Muscle layer of colon (tissue), 2 donors: ENCODE results near the gene ADSS1.

Source experiments
- H3K27ac ChIP-seq: one replicate; pipeline ENCODE4 v1.7.0; 2013; ENCODE audit warnings: low read depth, mild to moderate bottlenecking, low read length, moderate library complexity
- H3K27me3 ChIP-seq, 2 donors: one replicate each; pipeline ENCODE4 v1.7.0; 2013; ENCODE audit warnings: low read length in 2 of 2, mild to moderate bottlenecking in 2 of 2; ENCODE audit not compliant: insufficient read depth in 2 of 2, control insufficient read depth in 1 of 2
- H3K36me3 ChIP-seq: one replicate; pipeline ENCODE4 v1.7.0; 2013; ENCODE audit warnings: mild to moderate bottlenecking, low read length; ENCODE audit not compliant: insufficient read depth
- H3K4me1 ChIP-seq: one replicate; pipeline ENCODE4 v1.7.0; 2013; ENCODE audit warnings: mild to moderate bottlenecking, low read length; ENCODE audit not compliant: insufficient read depth
- H3K4me3 ChIP-seq, 2 donors: one replicate each; pipeline ENCODE4 v1.7.0; 2013; ENCODE audit warnings: low read length in 2 of 2, low read depth in 1 of 2, mild to moderate bottlenecking in 1 of 2, moderate library complexity in 1 of 2
- H3K9ac ChIP-seq: one replicate; pipeline ENCODE4 v1.7.0; 2013; ENCODE audit warnings: low read length
- H3K9me3 ChIP-seq: one replicate; pipeline ENCODE4 v1.7.0; 2013; ENCODE audit warnings: mild to moderate bottlenecking, low read length
- donor health status: abdominal sarcoma.
- donor health status: Adenocarcinoma of cecum.

ADSS1 gene

DNA sequence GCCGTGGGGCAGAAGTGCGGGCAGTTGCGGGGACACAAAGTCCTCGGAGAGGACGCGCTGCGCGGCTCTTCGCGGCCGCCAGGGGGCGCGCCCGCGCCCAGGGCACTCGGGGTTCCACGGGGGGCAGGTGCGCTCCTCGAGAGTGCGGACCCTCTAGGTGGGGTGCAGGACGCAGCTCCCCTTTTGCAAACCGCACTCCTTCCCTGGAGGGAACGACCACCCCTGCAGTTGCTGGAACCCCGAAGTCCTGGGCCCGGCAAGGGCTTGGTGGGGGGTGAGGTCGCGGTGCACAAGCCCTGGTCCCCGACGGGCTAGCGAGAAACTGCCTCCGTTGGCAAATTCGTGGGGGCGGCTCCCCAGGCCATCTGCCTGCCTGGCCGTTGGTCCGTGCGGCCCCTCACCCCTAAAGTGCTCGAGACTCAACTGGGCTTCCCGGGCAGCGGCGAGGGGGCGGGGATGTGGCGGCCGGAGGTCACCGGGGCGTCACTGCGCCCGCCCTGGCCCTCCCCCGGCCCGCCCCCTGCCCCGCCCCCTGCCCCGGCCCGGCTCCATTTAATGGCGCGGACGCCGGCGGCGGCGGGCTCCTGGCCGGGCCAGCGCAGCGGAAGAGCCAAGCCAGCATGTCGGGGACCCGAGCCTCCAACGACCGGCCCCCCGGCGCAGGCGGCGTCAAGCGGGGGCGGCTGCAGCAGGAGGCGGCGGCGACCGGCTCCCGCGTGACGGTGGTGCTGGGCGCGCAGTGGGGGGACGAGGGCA, at the start of gene ADSS1:
Gene ADSS1 (plus strand): TSS at position 579 of the 756 bp plus-strand sequence. CDS start 42 bp downstream, at position 621.
- H3K9me3 ChIP-seq, result no peaks in the 10 kb centered on the region
- peaks cover 22% of the 10 kb centered on the region for H3K4me1 ChIP-seq
- H3K27me3 ChIP-seq, result peaks cover 11 to 26% of the 10 kb centered on the region in 2 donors
- H3K4me3 ChIP-seq, result peak within 1 kb of the TSS; percentile 58 to 62
- H3K27ac ChIP-seq, result no peak within 1 kb of the TSS
- peaks cover 5% of the 10 kb centered on the region for H3K36me3 ChIP-seq
- no peak within 1 kb of the TSS for H3K9ac ChIP-seq

DNA sequence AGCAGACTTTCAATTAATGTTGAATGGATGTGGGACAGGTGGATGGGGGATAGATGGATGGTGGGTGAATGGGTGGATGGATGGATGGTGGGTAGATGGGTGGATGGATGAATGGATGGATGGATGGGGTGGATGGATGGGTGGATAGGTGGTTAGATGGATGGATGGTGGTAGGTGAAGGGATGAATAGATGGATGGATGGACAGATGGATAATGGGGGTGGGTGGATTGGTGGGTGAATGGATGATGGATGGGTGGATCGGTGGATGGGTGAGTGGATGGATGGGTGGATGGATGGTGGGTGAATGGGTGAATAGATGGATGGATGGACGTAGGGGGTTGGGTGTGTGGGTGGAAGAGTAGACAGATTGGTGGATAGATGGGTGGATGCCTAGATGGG, 48.6 kb upstream of the ADSS1 start:
- no peaks in the 10 kb centered on the region for H3K9me3 ChIP-seq
- no peaks in the 10 kb centered on the region for H3K27me3 ChIP-seq
- H3K36me3 ChIP-seq, result no peaks in the 10 kb centered on the region
- H3K9ac ChIP-seq, result no peak overlapping the region
- peaks cover 24% of the 10 kb centered on the region for H3K4me1 ChIP-seq
- H3K4me3 ChIP-seq, result no peak overlapping the region
- H3K27ac ChIP-seq, result no peak overlapping the region

DNA sequence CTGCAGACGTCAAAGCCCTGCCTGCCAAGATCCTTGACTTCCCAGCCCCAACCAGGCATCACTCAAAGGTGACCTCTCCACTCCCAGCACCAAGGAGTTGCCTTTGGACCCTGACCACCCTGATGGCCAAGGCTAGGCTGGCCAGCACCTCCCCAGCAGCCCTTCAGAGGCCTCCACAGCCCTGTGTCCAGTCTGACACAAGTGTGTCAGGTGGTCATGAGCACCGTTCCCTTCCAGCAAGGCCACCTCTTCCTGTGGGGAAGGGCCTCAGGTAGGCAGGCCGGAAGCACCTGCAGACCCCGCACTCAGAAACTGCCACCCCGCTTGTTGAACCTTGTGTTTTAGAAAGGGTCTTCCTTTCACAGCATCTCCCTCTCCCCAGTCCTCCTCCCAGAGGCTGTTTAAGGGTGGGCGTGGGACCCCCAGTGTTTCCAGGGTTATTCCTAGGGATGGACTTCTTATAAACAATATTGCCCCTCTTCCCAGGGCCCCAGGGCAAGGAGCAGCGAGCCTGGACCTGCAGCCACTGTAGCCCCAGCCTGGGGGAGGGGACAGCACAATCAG, 47.8 kb upstream of the ADSS1 start:
- H3K27me3 ChIP-seq, result no peaks in the 10 kb centered on the region
- H3K9ac ChIP-seq, result no peak overlapping the region
- no peaks in the 10 kb centered on the region for H3K9me3 ChIP-seq
- no peak overlapping the region for H3K27ac ChIP-seq
- H3K36me3 ChIP-seq, result no peaks in the 10 kb centered on the region
- H3K4me1 ChIP-seq, result peaks cover 32% of the 10 kb centered on the region
- H3K4me3 ChIP-seq, result no peak overlapping the region

DNA sequence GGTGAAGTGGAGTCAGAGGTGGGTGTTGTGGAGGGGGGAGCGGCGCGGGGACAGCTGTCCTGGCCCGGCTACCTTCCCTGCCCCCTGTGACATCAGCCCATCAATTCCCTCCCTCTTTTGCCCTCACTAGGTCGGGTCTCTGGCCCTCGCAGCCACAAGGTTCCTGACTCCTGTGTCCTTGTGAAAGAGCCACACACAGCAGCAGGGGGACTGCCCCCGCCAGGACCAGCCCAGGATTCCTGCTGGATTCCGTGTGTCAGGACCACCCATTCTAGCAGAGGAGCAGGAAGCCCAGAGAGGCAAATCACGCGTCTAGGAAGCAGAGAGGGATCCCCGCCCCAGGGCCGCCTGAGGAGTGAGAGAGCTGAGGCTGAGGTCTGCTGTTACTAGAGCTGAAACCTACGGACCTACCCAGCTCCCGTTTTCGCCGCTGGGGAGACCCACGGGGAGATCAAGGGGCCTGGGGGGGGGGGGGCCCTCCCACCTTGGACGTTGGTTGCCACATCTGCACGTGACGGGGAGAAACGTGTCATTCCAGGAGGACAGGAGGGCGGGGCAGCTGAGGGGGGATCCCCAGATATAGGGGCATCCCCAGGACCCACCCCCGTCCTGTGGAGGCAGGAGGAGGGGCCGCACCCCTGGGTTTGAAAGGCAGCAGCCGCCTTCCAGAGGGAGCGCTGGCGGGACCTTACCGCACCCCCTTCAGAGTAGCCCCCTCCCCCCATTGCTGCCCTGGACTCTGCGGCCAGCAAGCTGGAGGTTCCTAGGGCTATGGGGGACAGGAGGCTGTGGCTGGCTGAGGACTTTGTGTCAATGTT, 47.1 kb upstream of the ADSS1 start:
- Histone ChIP-seq H3K4me3 (peak overlapping the region; percentile 40 to 62), H3K27me3 (no peaks in the 10 kb centered on the region), H3K4me1 (peaks cover 38% of the 10 kb centered on the region), H3K9ac (peak overlapping the region; percentile 53), H3K9me3 (no peaks in the 10 kb centered on the region), H3K27ac (peak overlapping the region; percentile 67), H3K36me3 (no peaks in the 10 kb centered on the region)

DNA sequence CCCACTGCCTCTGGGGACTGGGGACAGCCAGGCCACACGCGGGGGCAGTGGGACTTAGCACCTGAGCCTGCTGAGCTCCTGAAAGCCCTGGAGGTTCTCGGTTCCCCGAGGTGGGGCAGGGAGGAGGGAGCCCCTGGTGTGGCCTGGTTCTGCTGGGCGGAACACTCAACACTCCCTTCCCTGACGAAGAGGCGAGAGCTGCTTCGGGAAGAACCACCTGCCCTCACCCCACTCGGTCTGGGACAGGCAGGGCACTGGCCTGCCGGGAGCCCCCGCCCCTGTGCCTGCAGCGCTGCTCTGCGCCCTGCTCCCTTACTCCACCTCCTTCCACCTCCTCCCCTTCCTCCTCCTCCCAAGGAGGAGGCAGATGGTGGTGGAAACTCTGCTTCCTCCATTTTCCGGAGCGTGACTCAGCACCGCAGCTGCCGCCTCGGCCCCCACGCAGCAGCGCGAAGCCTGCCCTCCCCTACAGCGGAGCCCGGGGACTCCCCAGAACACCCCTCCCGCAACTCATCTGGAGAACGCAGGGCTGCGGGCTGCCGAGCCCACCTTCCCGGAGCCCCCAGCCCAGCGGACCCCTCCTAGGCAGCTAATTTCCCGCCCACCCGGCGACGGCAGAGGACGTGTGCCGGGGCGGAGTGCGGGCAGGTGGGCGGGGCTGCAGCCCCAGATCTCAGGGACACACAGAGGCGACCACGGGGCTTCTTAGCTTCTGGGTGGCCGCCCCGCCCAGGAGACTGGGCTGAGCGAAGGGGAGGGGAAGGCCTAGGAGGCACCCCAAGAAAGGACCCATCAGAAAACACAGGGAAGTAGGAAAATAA, 46.3 kb upstream of the ADSS1 start:
- Histone ChIP-seq H3K4me1 (peaks cover 47% of the 10 kb centered on the region), H3K27ac (peak overlapping the region; percentile 67)

DNA sequence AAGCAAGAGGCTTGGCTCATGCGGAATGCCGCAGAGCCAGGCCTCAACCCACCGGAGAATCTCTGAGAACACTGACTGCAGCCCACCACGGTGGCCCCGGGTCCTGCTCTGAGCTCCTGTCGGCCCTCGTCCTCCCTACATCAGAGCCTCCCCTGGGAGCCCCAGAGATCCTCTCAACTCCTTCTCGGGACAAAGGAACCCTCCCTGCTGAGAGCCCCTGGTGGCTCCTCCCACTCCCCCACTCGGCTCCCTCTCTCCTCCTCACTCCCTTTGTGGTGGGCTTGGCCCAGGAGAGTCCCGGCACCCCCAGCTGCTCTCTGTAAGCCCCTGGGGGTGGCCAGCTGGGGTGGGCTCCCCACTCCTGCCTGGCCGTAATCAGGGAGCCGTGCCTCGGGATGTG, 45.7 kb upstream of the ADSS1 start:
- H3K9me3 ChIP-seq, result no peaks in the 10 kb centered on the region
- peak overlapping the region; percentile 67 for H3K27ac ChIP-seq
- peaks cover 47% of the 10 kb centered on the region for H3K4me1 ChIP-seq
- H3K4me3 ChIP-seq, result peak overlapping the region; percentile 40 to 62
- no peaks in the 10 kb centered on the region for H3K36me3 ChIP-seq
- no peaks in the 10 kb centered on the region for H3K27me3 ChIP-seq
- H3K9ac ChIP-seq, result peak overlapping the region; percentile 53

More for the DNA sequence above, 46.3 kb upstream of the ADSS1 start:
- Histone ChIP-seq H3K9ac (peak overlapping the region; percentile 53), H3K27me3 (no peaks in the 10 kb centered on the region), H3K4me3 (peak overlapping the region; percentile 40 to 62), H3K9me3 (no peaks in the 10 kb centered on the region), H3K36me3 (no peaks in the 10 kb centered on the region)

DNA sequence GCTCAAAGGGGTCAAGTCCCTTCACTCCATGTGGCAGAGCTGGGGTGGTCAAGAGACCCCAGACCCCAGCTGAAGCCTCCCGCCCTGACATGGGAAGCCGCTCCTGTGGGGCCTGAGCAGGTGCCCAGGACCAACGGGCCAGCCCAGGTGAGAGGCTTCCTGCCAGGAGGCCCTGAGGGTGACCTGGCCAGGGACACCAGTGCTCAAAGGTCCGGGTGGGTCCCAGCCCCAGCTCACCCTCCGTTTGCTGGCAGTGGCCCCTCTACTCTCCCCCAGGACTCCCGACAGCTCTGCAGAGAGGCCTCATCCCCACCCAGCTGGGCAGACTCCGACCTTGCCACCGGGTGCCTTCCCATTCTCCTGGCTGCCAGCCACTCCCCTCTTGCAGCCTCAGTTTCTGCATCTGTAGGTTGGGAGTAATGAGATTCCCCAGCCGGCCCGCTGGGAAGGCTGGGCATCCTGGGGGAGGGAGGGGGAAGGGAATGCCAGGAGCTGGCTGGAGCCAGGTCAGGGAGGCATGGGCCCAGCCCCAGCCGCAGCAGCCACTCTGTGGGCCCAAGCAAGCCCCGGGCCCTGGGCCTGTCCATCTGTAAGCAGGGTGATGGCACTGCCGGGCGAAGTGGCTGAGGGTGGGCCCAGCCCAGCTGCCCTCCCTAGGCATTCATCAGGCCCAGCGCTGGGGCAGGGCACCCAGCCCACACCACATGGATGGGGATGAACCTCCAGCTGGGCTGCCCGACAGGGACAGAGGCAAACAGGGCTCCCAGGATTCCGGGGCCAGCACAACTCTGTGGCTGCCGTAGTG, 44.9 kb upstream of the ADSS1 start:
- Histone ChIP-seq H3K9me3 (no peaks in the 10 kb centered on the region), H3K4me3 (peak overlapping the region; percentile 40 to 62), H3K36me3 (no peaks in the 10 kb centered on the region), H3K27ac (peak overlapping the region; percentile 67), H3K27me3 (no peaks in the 10 kb centered on the region), H3K4me1 (peaks cover 47% of the 10 kb centered on the region), H3K9ac (peak overlapping the region; percentile 53)

DNA sequence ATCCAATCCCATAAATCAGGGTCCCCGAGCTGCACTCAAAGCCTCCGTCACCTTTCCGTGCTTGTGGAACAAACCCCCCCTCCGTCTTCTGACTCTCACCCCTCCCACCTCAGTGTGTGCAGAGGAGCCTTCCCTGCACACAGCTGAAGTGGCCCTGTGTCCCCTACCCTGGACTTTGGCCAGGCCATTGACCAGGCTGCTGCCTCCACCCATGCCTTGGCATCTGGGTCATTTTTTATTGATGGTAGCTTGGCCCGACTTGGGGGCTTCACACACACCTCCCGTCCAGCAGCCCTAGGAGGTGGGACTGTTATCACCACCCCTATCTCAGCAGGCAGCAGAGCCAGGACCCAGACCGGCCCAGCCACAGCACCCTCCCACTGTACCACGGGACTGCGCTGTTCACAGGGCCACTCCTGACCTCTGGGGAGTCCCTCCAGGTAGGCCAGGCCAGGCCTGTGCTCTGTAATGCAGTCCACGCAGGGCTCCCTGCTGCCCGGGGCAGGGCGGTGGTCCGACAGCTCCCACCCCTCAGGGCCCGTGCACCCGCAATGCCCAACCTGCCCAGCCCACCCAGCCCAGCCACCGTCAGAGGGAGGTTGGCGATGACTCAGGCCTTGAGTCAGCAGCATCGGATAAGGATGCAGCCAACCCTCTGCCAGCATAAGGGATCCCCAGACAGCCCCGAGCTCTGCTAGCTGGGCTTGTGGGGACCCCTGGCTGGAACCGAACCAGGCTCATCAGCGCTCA, 43.8 kb upstream of the ADSS1 start:
- Histone ChIP-seq H3K27ac (peak overlapping the region; percentile 78), H3K4me3 (no peak overlapping the region), H3K36me3 (no peaks in the 10 kb centered on the region), H3K4me1 (peaks cover 47% of the 10 kb centered on the region), H3K9me3 (no peaks in the 10 kb centered on the region), H3K27me3 (no peaks in the 10 kb centered on the region), H3K9ac (no peak overlapping the region)

DNA sequence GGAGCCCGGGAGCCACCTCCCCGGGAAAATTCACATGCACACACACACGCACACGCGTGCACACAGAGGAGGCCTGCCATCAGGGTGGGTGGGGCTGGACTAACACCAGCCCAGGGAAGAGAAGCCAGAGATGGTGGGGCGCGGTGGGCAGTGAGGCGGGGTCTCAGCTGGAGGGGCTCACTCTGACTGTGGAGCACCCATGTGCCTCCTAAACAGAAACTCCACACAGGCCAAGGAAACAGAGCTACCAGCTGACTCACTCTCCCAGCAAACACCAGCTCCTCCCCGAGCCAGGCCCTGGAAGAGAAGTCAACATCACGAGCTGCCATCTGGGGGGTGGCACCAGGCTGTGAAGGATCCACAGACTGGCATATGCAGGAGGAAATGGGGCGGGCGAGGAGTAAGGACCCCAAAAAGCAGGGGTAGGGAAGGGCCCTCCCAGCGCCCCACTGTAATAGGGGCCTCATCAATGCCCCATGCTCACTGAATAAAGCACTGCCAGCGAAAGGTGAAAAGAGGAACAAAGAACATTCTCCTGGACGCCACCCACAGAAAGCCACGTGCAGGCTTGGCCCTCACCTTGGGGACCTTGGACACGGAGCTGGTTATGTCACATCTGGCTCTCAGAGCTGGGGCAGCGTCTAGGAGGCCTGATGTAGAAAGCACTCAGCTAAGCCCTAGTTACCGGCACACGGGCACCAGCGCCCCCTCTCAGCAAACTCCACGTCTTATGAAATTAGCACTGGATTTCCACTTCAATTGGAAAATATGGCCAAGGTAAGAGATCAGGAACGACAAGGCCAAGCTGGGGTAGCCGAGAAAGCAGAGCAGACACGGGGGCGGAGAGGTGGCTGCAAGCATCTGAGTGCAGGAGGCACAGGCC, 43.0 kb upstream of the ADSS1 start:
- Histone ChIP-seq H3K9me3 (no peaks in the 10 kb centered on the region), H3K9ac (no peak overlapping the region), H3K36me3 (no peaks in the 10 kb centered on the region), H3K4me3 (peak overlapping the region; percentile 20 to 50), H3K27ac (peak overlapping the region; percentile 78), H3K27me3 (no peaks in the 10 kb centered on the region), H3K4me1 (peaks cover 47% of the 10 kb centered on the region)
